ENCODE measurements around the gene CKS1B. TPM values are rescaled to one million over a fixed set of nuclear protein-coding genes. Genes with fewer than 3 reads are reported as not detected.

CKS1B gene
- total and polyA plus RNA-seq, 9 of the 15 experiments (the other 6 are each of a cell fraction or from before 2014, with no cell fraction given): 215 to 1,103 (median 460) TPM

DNA sequence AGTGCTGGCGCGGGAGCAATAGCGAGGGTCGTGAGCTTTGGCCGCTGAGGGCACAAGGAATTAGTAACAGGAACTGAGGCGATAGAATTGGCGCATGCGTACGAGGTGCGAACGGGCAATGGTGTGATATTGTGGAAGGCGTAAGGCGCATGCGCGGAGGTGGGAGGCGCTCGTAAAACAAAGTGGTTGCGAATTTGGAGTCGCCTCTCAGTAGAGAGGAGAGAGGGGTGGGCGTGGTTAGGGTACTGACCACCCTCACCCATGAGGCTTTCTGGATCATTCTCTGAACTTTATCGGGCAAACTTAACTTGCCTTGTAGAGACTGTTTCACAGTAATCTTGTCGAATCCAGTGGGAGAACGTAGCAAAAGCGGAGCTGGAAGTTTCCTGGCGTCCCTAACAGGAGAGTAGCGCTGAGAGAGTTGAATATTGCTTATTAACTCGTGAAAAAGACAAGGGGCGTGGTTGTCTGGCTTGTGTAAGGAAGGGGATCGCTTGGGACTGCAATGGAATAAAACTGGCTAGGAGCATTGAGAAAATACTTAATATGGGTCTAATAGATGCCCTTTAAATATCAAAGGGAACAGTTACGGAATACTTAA, 427 bp downstream of the CKS1B start (continued):
- TF ChIP-seq, protein P1, sequence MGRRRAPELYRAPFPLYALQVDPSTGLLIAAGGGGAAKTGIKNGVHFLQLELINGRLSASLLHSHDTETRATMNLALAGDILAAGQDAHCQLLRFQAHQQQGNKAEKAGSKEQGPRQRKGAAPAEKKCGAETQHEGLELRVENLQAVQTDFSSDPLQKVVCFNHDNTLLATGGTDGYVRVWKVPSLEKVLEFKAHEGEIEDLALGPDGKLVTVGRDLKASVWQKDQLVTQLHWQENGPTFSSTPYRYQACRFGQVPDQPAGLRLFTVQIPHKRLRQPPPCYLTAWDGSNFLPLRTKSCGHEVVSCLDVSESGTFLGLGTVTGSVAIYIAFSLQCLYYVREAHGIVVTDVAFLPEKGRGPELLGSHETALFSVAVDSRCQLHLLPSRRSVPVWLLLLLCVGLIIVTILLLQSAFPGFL (CRISPR knock-in tag; IDR thresholded peaks at IDR 0.05): 0 out of 2 replicates have a peak, but pooled peaks have one; percentile 59
- TF ChIP-seq, protein P2, sequence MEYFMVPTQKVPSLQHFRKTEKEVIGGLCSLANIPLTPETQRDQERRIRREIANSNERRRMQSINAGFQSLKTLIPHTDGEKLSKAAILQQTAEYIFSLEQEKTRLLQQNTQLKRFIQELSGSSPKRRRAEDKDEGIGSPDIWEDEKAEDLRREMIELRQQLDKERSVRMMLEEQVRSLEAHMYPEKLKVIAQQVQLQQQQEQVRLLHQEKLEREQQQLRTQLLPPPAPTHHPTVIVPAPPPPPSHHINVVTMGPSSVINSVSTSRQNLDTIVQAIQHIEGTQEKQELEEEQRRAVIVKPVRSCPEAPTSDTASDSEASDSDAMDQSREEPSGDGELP (CRISPR knock-in tag; IDR thresholded peaks at IDR 0.05; ENCODE audit: borderline replicate concordance): peak; percentile 11; the same call in 1 of the 2 replicates
- TF ChIP-seq PYGO2 (tag; IDR thresholded peaks at IDR 0.05): 0 out of 2 replicates have a peak, but pooled peaks have one; percentile 20
- 0 out of 2 replicates have a peak, but pooled peaks have one; percentile 80 for TF ChIP-seq KAT7 (CRISPR knock-in tag; IDR thresholded peaks at IDR 0.05; ENCODE audit: borderline replicate concordance)
- TF ChIP-seq, protein P3, sequence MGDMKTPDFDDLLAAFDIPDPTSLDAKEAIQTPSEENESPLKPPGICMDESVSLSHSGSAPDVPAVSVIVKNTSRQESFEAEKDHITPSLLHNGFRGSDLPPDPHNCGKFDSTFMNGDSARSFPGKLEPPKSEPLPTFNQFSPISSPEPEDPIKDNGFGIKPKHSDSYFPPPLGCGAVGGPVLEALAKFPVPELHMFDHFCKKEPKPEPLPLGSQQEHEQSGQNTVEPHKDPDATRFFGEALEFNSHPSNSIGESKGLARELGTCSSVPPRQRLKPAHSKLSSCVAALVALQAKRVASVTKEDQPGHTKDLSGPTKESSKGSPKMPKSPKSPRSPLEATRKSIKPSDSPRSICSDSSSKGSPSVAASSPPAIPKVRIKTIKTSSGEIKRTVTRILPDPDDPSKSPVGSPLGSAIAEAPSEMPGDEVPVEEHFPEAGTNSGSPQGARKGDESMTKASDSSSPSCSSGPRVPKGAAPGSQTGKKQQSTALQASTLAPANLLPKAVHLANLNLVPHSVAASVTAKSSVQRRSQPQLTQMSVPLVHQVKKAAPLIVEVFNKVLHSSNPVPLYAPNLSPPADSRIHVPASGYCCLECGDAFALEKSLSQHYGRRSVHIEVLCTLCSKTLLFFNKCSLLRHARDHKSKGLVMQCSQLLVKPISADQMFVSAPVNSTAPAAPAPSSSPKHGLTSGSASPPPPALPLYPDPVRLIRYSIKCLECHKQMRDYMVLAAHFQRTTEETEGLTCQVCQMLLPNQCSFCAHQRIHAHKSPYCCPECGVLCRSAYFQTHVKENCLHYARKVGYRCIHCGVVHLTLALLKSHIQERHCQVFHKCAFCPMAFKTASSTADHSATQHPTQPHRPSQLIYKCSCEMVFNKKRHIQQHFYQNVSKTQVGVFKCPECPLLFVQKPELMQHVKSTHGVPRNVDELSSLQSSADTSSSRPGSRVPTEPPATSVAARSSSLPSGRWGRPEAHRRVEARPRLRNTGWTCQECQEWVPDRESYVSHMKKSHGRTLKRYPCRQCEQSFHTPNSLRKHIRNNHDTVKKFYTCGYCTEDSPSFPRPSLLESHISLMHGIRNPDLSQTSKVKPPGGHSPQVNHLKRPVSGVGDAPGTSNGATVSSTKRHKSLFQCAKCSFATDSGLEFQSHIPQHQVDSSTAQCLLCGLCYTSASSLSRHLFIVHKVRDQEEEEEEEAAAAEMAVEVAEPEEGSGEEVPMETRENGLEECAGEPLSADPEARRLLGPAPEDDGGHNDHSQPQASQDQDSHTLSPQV (IDR thresholded peaks at IDR 0.05): 0 out of 2 replicates have a peak, but pooled peaks have one; percentile 7
- peak; percentile 10 for TF ChIP-seq HNRNPLL (IDR thresholded peaks at IDR 0.05; ENCODE audit: low read depth, low read length, poor library complexity, severe bottlenecking)
- peak; percentile 97 for TF ChIP-seq MEIS2 (IDR thresholded peaks at IDR 0.05; ENCODE audit: partially characterized antibody)
- TF ChIP-seq SMAD3 (CRISPR knock-in tag; conservative IDR thresholded peaks at IDR 0.05): 0 out of 2 replicates have a peak, but pooled peaks have one; percentile 23
- TF ChIP-seq TBP (optimal IDR thresholded peaks at IDR 0.05; ENCODE audit: low read depth, low read length): peak; percentile 86
- TF ChIP-seq, protein P4, sequence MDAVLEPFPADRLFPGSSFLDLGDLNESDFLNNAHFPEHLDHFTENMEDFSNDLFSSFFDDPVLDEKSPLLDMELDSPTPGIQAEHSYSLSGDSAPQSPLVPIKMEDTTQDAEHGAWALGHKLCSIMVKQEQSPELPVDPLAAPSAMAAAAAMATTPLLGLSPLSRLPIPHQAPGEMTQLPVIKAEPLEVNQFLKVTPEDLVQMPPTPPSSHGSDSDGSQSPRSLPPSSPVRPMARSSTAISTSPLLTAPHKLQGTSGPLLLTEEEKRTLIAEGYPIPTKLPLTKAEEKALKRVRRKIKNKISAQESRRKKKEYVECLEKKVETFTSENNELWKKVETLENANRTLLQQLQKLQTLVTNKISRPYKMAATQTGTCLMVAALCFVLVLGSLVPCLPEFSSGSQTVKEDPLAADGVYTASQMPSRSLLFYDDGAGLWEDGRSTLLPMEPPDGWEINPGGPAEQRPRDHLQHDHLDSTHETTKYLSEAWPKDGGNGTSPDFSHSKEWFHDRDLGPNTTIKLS (IDR thresholded peaks at IDR 0.05; ENCODE audit: borderline replicate concordance, low read depth): peak; percentile 34; the same call in 1 of the 2 replicates
